IMR-90 (cell line): Measurements from ENCODE around the gene NXPH2. TPM values are rescaled to one million over a fixed set of nuclear protein-coding genes. Genes with fewer than 3 reads are reported as not detected.

ENCODE experiments used
- ATAC-seq: fragments of 200-7000 bp; cut with Tn5 transposase; 2 replicates; pipeline ENCODE4 v1.9.1; 2020; ENCODE audit warnings: low read depth, mild to moderate bottlenecking, moderate library complexity
- BruUV-seq: library from RNA; stranded (reverse); fragments of 400-500 nt; replicated peaks from 2 replicates; lab custom pipeline; 2021; lab: Mats Ljungman, UMichigan
- CTCF ChIA-PET: fragments of 300-600 bp; formaldehyde crosslinking; extraction: SDS; loops from one replicate; lab custom pipeline; 2021; ENCODE audit warnings: antibody characterized with exemption; lab: Yijun Ruan, JAX
- POLR2A ChIA-PET: fragments of 300-600 bp; sonication (Branson Sonifier 250); formaldehyde crosslinking; loops from one replicate; lab custom pipeline; 2022; ENCODE audit warnings: antibody characterized with exemption; ENCODE audit not compliant: unreplicated experiment; lab: Charles Lee
- DNase-seq: peaks from one replicate; pipeline ENCODE4 v3.0.0; 2013
- H2AFZ ChIP-seq: replicated peaks from 2 replicates; pipeline ENCODE3; 2013; ENCODE audit warnings: low read length, mild to moderate bottlenecking; ENCODE audit not compliant: poor library complexity
- H2AK5ac ChIP-seq: 2 replicates; pipeline ENCODE4 v1.6.1; 2013; ENCODE audit warnings: low read depth, low read length, inconsistent platforms
- H2AK9ac ChIP-seq: replicated peaks from 2 replicates; pipeline ENCODE3; 2013; ENCODE audit warnings: mild to moderate bottlenecking, low read depth, low read length, moderate library complexity; ENCODE audit not compliant: poor library complexity
- H2BK120ac ChIP-seq: 2 replicates; pipeline ENCODE4 v1.6.1; 2013; ENCODE audit warnings: low read depth, low read length, inconsistent platforms
- H2BK15ac ChIP-seq: 3 replicates; pipeline ENCODE4 v1.6.1; 2013; ENCODE audit warnings: low read depth, low read length, inconsistent platforms
- H2BK20ac ChIP-seq: 2 replicates; pipeline ENCODE4 v1.6.1; 2013; ENCODE audit warnings: low read depth, mild to moderate bottlenecking, inconsistent platforms, low read length, moderate library complexity
- H2BK5ac ChIP-seq: 2 replicates; pipeline ENCODE4 v1.6.1; 2013; ENCODE audit warnings: mild to moderate bottlenecking, low read depth, low read length, inconsistent platforms; ENCODE audit not compliant: poor library complexity, severe bottlenecking
- H3K14ac ChIP-seq: replicated peaks from 2 replicates; pipeline ENCODE4 v1.6.1; 2013; ENCODE audit warnings: low read depth, low read length, inconsistent platforms
- H3K18ac ChIP-seq: 2 replicates; pipeline ENCODE4 v1.6.1; 2013; ENCODE audit warnings: low read depth, low read length, control low read depth
- H3K23ac ChIP-seq: 2 replicates; pipeline ENCODE4 v1.6.1; 2013; ENCODE audit warnings: low read depth, low read length, inconsistent platforms
- H3K27ac ChIP-seq: 2 replicates; pipeline ENCODE4 v1.5.1; 2013; ENCODE audit warnings: mild to moderate bottlenecking, control low read depth, low read length; ENCODE audit not compliant: insufficient read depth
- H3K27me3 ChIP-seq: 2 replicates; pipeline ENCODE4 v1.6.1; 2013; ENCODE audit warnings: low read length; ENCODE audit not compliant: control insufficient read depth, insufficient read depth
- H3K36me3 ChIP-seq: 2 replicates; pipeline ENCODE4 v1.6.1; 2013; ENCODE audit warnings: low read length, mixed read lengths; ENCODE audit not compliant: control insufficient read depth, insufficient read depth
- H3K4ac ChIP-seq: 2 replicates; pipeline ENCODE4 v1.6.1; 2013; ENCODE audit warnings: low read depth, low read length, inconsistent platforms
- H3K4me1 ChIP-seq: 2 replicates; pipeline ENCODE4 v1.6.1; 2013; ENCODE audit warnings: low read length, mixed read lengths; ENCODE audit not compliant: control insufficient read depth, insufficient read depth
- H3K4me2 ChIP-seq: 2 replicates; pipeline ENCODE4 v1.6.1; 2013; ENCODE audit warnings: low read depth, mild to moderate bottlenecking, control low read depth, low read length, moderate library complexity
- H3K4me3 ChIP-seq: 2 replicates; pipeline ENCODE4 v1.5.1; 2013; ENCODE audit warnings: low read depth, mild to moderate bottlenecking, control low read depth, low read length, moderate library complexity; ENCODE audit not compliant: insufficient read depth
- H3K56ac ChIP-seq: 2 replicates; pipeline ENCODE4 v1.6.1; 2013; ENCODE audit warnings: low read length, inconsistent platforms; ENCODE audit not compliant: insufficient read depth; ENCODE audit errors: extremely low read depth
- H3K79me1 ChIP-seq, 2 experiments: 2 replicates each; pipeline ENCODE4 v1.6.1; 2013; ENCODE audit warnings: low read length in 2 of 2, inconsistent platforms in 1 of 2, low read depth in 1 of 2
- H3K9ac ChIP-seq: 2 replicates; pipeline ENCODE4 v1.6.1; 2013; ENCODE audit warnings: low read depth, low read length, control low read depth
- H3K9me1 ChIP-seq: 2 replicates; pipeline ENCODE4 v1.6.1; 2013; ENCODE audit warnings: low read length, inconsistent platforms; ENCODE audit not compliant: insufficient read depth
- H3K9me3 ChIP-seq: 2 replicates; pipeline ENCODE4 v1.6.1; 2013; ENCODE audit warnings: low read length; ENCODE audit not compliant: control insufficient read depth, insufficient read depth
- H4K20me1 ChIP-seq: 2 replicates; pipeline ENCODE4 v1.6.1; 2013; ENCODE audit warnings: low read length, inconsistent platforms; ENCODE audit not compliant: insufficient read depth
- H4K5ac ChIP-seq: 2 replicates; pipeline ENCODE4 v1.6.1; 2013; ENCODE audit warnings: mild to moderate bottlenecking, low read depth, low read length, control low read depth
- H4K8ac ChIP-seq, 2 experiments: 2 replicates each; pipeline ENCODE4 v1.6.1; 2013; ENCODE audit warnings: low read depth in 2 of 2, low read length in 2 of 2, control low read depth in 1 of 2, inconsistent platforms in 1 of 2
- H4K91ac ChIP-seq: 2 replicates; pipeline ENCODE4 v1.6.1; 2013; ENCODE audit warnings: low read depth, low read length, inconsistent platforms; ENCODE audit not compliant: insufficient read depth
- FOS ChIP-seq: fragments of 150-350 bp; IDR thresholded peaks from 2 replicates; pipeline ENCODE4 v1.6.1; 2016; ENCODE audit warnings: low read depth, low read length
- WGBS, 2 experiments: methylation state at CpG; one replicate each; pipeline versions ENCODE4 v1.1.5 to v1.1.7; 2013; ENCODE audit warnings: missing lambda C conversion rate in 2 of 2; ENCODE audit not compliant: insufficient read length in 1 of 2; ENCODE audit errors: extremely low coverage in 2 of 2; 5-methylcytosine and 5-hydroxymethylcytosine counted together
- dilution Hi-C: fragments of 300-500 bp; cut with HindIII; formaldehyde crosslinking; loops from one replicate; pipeline ENCODE4 v1.14.3; 2018; ENCODE audit warnings: low sequenced_read_pairs; ENCODE audit not compliant: unreplicated experiment
- in situ Hi-C: fragments of 300-500 bp; cut with MboI; formaldehyde crosslinking; loops from 3 replicates; pipeline ENCODE4 v1.14.3; 2019; ENCODE audit warnings: low sequenced_read_pairs, inconsistent platforms, mixed read lengths
- intact Hi-C: fragments of 100-400 bp; cut with micrococcal nuclease; formaldehyde crosslinking; loops from 2 replicates; pipeline ENCODE4 v1.10.0; 2022
- polyA plus RNA-seq, 3 experiments: library from polyadenylated mRNA; depleted of rRNA; stranded (reverse); fragments of >200 nt; gene quantifications; 2 replicates each; pipeline ENCODE4 v1.2.3, GENCODE V29; 2012; ENCODE audit warnings: low replicate concordance in 1 of 3
- total RNA-seq: library from RNA; depleted of rRNA; stranded (reverse); fragments of >200 nt; gene quantifications from 2 replicates; pipeline ENCODE4 v1.2.3, GENCODE V29; 2012

Gene NXPH2
- total and polyA plus RNA-seq, 2 of the 4 experiments (the other 2 are of a cell fraction), result not detected

GRCh38 chr2:138823666-138824065 is 43.5 kb upstream of the NXPH2 start:
- intact Hi-C loops (no loop called here), dilution Hi-C loops (no loop called here), in situ Hi-C loops (no loop called here)
- Histone ChIP-seq H3K4me1 (no peaks in the 10 kb centered on the region), H4K5ac (no peak overlapping the region), H3K79me1 (no peaks in the 10 kb centered on the region), H2BK5ac (no peak overlapping the region), H3K9ac (no peak overlapping the region), H3K9me3 (no peaks in the 10 kb centered on the region), H3K14ac (no peak overlapping the region), H2AK9ac (no peak overlapping the region), H4K8ac (no peak overlapping the region), H3K27ac (no peak overlapping the region), H2BK120ac (no peak overlapping the region), H2AFZ (no peak overlapping the region), H4K20me1 (no peaks in the 10 kb centered on the region), H3K36me3 (no peaks in the 10 kb centered on the region), H3K23ac (no peak overlapping the region), H2AK5ac (no peak overlapping the region), H3K4ac (no peak overlapping the region), H3K18ac (no peak overlapping the region), H2BK15ac (no peak overlapping the region), H4K91ac (no peak overlapping the region), H3K4me2 (no peak overlapping the region), H2BK20ac (no peak overlapping the region), H3K4me3 (no peak overlapping the region), H3K56ac (no peak overlapping the region), H3K9me1 (no peaks in the 10 kb centered on the region), H3K27me3 (no peaks in the 10 kb centered on the region)
- DNase-seq, result no peak
- no peak for TF ChIP-seq FOS
- CTCF ChIA-PET, result no interaction called here
- ATAC-seq, result no peak
- whole genome bisulfite sequencing, 2 experiments, result no CpG with 5 or more reads among the region's 2 CpGs
- POLR2A ChIA-PET, result no interaction called here
- no TSS peak for BruUV-seq
